AG04450 (cell line): ENCODE measurements around the gene MYO10. TPM values are rescaled to one million over a fixed set of nuclear protein-coding genes. Genes with fewer than 3 reads are reported as not detected.

Experiments used
- CTCF ChIA-PET: fragments of 300-600, 350-600 bp; formaldehyde crosslinking; extraction: SDS; loops from one replicate; lab custom pipeline; 2022; ENCODE audit warnings: antibody characterized with exemption, inconsistent platforms; lab: Charles Lee
- POLR2A ChIA-PET: fragments of 350-600 bp; formaldehyde crosslinking; extraction: SDS; loops from one replicate; lab custom pipeline; 2021; ENCODE audit warnings: antibody characterized with exemption, inconsistent platforms; lab: Yijun Ruan, JAX
- DNase-seq: peaks from one replicate; pipeline ENCODE4 v3.0.0-alpha.2; 2011; ENCODE audit warnings: low read depth, low spot score
- H3K27ac ChIP-seq: one replicate; pipeline ENCODE4 v1.5.1; 2012; ENCODE audit warnings: low read depth, low read length, control low read depth
- H3K27me3 ChIP-seq: one replicate; pipeline ENCODE4 v1.6.0; 2012; ENCODE audit warnings: low read length; ENCODE audit not compliant: control insufficient read depth, insufficient read depth
- H3K4me3 ChIP-seq: 2 replicates; pipeline ENCODE4 v1.5.1; 2011; ENCODE audit warnings: mild to moderate bottlenecking, low read depth, low read length, control low read depth
- H3K9me3 ChIP-seq: 2 replicates; pipeline ENCODE4 v1.5.1; 2012; ENCODE audit warnings: low read length; ENCODE audit not compliant: control insufficient read depth, insufficient read depth
- polyA plus RNA-seq: library from polyadenylated mRNA; depleted of rRNA; stranded (reverse); fragments of >200 nt; gene quantifications from 2 replicates; pipeline ENCODE4 v1.2.3, GENCODE V29; 2011
- TF ChIP-seq, protein P1 (sequence below): IDR thresholded peaks from 2 replicates; pipeline ENCODE4 v1.5.1; 2011; ENCODE audit warnings: low read depth, low read length, control low read depth, inconsistent platforms

Gene MYO10
- polyA plus RNA-seq, 1 experiment: 37.0 TPM

DNA sequence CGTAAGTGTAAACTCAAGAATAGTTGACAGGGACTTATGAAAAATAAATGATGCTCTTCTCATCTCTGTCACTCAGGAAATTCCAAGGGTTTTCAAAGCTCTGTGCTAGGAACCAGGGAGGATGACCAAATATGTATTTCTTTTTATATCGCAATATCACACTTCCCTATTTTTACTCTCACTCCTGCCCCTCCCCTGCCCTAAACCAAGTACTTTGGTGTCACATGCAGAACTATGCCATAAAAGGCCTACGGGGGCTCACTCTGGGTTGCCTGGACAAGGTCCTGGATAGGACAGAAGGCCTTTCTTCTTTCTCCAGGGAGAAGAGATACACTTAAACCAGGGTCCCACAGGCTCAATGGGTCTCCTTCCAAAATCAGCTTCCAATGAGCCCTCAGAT, 311.0 kb downstream of the MYO10 start:
- POLR2A ChIA-PET: no interaction called here

DNA sequence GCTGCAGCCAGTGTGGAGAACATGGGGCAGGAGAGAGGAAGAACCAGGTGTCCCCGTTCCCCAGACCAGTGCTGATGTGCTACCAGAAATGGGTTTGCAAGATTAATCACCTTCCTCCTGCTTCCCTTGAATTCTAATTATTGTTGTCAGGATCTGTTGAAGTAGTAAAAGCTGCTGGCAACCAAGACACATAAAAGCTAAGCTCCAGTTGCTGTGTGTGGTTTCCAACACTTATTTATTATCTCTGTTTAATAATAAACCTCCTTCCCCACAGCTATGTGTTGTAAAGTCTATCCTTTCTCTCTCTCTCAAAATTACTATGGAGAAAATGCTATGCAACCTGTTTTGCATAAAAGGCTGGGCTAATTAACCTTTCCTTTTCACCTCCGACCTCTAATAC, 317.0 kb downstream of the MYO10 start:
- no peak overlapping the region for H3K27ac ChIP-seq
- H3K4me3 ChIP-seq: no peak overlapping the region
- ChIA-PET CTCF (no interaction called here), POLR2A (no interaction called here)
- DNase-seq: no peak
- no peaks in the 10 kb centered on the region for H3K9me3 ChIP-seq
- TF ChIP-seq, protein P1, sequence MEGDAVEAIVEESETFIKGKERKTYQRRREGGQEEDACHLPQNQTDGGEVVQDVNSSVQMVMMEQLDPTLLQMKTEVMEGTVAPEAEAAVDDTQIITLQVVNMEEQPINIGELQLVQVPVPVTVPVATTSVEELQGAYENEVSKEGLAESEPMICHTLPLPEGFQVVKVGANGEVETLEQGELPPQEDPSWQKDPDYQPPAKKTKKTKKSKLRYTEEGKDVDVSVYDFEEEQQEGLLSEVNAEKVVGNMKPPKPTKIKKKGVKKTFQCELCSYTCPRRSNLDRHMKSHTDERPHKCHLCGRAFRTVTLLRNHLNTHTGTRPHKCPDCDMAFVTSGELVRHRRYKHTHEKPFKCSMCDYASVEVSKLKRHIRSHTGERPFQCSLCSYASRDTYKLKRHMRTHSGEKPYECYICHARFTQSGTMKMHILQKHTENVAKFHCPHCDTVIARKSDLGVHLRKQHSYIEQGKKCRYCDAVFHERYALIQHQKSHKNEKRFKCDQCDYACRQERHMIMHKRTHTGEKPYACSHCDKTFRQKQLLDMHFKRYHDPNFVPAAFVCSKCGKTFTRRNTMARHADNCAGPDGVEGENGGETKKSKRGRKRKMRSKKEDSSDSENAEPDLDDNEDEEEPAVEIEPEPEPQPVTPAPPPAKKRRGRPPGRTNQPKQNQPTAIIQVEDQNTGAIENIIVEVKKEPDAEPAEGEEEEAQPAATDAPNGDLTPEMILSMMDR: no peak
- peaks cover 31% of the 10 kb centered on the region for H3K27me3 ChIP-seq

More for the DNA sequence above, 311.0 kb downstream of the MYO10 start:
- TF ChIP-seq, protein P1: no peak
- Histone ChIP-seq H3K9me3 (no peaks in the 10 kb centered on the region), H3K27me3 (peaks cover 11% of the 10 kb centered on the region), H3K27ac (no peak overlapping the region), H3K4me3 (no peak overlapping the region)
- CTCF ChIA-PET: no interaction called here
- DNase-seq: no peak

- peaks cover 31% of the 10 kb centered on the region for H3K27me3 ChIP-seq
- TF ChIP-seq, protein P1: no peak
- no peak overlapping the region for H3K27ac ChIP-seq
- no peak overlapping the region for H3K4me3 ChIP-seq
- no peaks in the 10 kb centered on the region for H3K9me3 ChIP-seq
- POLR2A ChIA-PET: no interaction called here
- CTCF ChIA-PET: no interaction called here
- DNase-seq: no peak
These were observed 317.8 kb downstream of the MYO10 start for GRCh38 chr5:16618138-16618897.

DNA sequence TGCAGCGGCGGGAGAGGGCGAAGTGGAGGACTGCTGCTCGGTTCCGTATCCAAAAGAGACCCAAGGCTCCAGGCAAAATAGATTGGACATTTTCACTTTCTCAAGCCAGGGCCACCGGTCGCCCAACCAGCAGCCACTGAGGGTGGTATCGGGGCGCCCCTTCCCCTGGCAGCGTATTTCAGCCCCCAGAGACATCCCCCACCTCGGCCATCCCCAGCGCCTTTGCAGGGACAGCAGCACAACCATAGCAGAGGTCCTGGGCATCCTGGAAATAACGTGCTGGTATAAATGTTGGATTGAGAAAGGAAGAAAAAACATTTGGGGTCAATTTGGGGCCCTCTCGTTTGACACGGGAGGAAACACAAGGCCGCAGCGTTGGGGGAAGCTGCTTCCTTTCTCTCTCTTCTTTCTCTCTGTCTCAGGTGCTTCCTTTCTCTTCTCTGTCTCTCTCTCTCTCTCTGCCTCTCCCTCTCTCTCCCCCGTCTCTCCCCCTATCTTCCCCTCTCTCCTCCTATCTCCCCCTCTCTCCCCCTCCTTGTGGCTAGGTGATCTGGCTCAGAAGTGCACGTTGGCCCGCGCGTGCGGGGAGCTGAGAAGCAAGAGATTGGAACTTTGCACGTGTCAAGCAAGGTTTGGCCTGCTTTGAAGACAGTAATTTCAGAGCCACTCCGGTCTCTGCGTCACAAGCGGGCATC, 318.7 kb downstream of the MYO10 start:
- Histone ChIP-seq H3K27me3 (peaks cover 31% of the 10 kb centered on the region), H3K9me3 (no peaks in the 10 kb centered on the region)
- POLR2A ChIA-PET: no interaction called here

More for the DNA sequence above, 318.7 kb downstream of the MYO10 start:
- TF ChIP-seq, protein P1: no peak
- DNase-seq: no peak
- H3K4me3 ChIP-seq: peak overlapping the region; percentile 49
- CTCF ChIA-PET: no interaction called here
- H3K27ac ChIP-seq: no peak overlapping the region
